ENCODE data around the gene COL7A1.

DNA sequence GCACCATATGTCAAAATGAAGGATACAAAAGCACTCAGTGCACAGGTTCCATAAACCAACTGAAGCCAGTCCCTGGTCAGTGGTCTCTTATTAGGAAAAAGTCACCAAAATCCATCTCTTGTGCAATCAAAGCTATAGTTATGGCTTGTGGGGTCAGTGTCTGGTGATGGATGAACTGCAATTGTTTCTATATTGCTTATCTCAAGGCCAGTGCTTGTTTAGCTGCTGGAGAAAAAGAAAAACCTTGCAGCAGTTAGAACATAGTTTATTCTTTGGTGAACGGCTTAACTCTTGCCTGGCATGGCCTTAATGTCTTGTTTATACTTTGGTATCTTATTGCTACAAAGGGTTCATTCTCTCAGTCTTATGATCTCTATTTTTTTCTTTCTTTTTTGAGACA, 17.2 kb upstream of the COL7A1 start:
- TF ChIP-seq, protein P1, sequence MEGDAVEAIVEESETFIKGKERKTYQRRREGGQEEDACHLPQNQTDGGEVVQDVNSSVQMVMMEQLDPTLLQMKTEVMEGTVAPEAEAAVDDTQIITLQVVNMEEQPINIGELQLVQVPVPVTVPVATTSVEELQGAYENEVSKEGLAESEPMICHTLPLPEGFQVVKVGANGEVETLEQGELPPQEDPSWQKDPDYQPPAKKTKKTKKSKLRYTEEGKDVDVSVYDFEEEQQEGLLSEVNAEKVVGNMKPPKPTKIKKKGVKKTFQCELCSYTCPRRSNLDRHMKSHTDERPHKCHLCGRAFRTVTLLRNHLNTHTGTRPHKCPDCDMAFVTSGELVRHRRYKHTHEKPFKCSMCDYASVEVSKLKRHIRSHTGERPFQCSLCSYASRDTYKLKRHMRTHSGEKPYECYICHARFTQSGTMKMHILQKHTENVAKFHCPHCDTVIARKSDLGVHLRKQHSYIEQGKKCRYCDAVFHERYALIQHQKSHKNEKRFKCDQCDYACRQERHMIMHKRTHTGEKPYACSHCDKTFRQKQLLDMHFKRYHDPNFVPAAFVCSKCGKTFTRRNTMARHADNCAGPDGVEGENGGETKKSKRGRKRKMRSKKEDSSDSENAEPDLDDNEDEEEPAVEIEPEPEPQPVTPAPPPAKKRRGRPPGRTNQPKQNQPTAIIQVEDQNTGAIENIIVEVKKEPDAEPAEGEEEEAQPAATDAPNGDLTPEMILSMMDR (conservative IDR thresholded peaks at IDR 0.05; ENCODE audit: low read depth in 2 of 2): no peak
- TF ChIP-seq JUNB (IDR thresholded peaks at IDR 0.05; ENCODE audit: unreplicated experiment) (no peak), POLR2AphosphoS5 (IDR thresholded peaks at IDR 0.05; ENCODE audit: low read depth) (no peak)
